Measurements from ENCODE around the gene ALG8. TPM values are rescaled to one million over a fixed set of nuclear protein-coding genes. Genes with fewer than 3 reads are reported as not detected.

Gene ALG8
- total RNA-seq, 1 donor from 2014 or later, result 27.0 TPM

DNA sequence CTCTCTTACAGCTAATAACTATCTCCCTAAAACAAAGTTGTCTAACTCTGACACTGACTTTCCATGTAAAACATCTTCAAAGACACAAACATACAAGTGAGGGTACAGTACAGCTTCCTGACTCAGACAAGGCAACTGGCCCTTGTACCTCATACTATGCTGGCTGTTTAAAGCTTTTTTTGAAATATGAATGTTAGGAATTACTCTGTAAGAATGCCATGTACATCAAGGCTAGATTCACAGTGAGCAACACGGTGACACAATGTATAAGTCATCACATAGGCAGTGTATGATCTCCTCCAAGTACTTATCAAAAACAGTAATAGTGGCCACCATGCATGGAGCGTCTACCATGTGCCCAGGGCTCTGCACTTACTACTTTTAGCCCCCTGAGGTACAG, 28.6 kb downstream of the ALG8 start:
- Histone ChIP-seq H3K36me3 (peaks cover 6 to 20% of the 10 kb centered on the region in 2 donors), H3K4me1 (no peaks in the 10 kb centered on the region), H3K4me3 (no peak overlapping the region), H3K27me3 (no peaks in the 10 kb centered on the region), H3K27ac (no peak overlapping the region), H3K9me3 (no peaks in the 10 kb centered on the region)
- intact Hi-C loops (cut with DNase I), result no loop called here
- DNase-seq (ENCODE audit: low spot score in 2 of 2), result no peak
- TF ChIP-seq, protein P1, sequence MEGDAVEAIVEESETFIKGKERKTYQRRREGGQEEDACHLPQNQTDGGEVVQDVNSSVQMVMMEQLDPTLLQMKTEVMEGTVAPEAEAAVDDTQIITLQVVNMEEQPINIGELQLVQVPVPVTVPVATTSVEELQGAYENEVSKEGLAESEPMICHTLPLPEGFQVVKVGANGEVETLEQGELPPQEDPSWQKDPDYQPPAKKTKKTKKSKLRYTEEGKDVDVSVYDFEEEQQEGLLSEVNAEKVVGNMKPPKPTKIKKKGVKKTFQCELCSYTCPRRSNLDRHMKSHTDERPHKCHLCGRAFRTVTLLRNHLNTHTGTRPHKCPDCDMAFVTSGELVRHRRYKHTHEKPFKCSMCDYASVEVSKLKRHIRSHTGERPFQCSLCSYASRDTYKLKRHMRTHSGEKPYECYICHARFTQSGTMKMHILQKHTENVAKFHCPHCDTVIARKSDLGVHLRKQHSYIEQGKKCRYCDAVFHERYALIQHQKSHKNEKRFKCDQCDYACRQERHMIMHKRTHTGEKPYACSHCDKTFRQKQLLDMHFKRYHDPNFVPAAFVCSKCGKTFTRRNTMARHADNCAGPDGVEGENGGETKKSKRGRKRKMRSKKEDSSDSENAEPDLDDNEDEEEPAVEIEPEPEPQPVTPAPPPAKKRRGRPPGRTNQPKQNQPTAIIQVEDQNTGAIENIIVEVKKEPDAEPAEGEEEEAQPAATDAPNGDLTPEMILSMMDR (IDR thresholded peaks at IDR 0.05), result no peak

DNA sequence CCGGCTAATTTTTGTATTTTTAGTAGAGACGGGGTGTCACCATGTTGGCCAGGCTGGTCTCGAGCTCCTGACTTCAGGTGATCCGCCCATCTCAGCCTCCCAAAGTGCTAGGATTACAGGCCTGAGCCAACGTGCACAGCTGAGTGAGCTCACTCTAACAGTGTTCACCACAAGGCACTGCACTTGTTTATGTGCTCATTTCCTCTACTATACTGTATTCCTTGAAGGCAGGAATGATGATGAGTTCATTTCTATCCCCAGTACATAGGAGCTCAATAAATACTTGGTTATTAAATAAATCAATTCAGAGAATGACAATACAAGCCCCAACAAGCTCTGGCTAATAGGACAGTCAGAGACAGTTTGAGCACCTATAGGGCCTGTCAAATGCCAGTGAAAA, 29.1 kb downstream of the ALG8 start:
- Histone ChIP-seq H3K4me3 (no peak overlapping the region), H3K4me1 (no peaks in the 10 kb centered on the region), H3K27ac (no peak overlapping the region), H3K9me3 (no peaks in the 10 kb centered on the region), H3K27me3 (no peaks in the 10 kb centered on the region), H3K36me3 (peaks cover 6 to 20% of the 10 kb centered on the region in 2 donors)
- TF ChIP-seq, protein P1 (IDR thresholded peaks at IDR 0.05), result no peak
- intact Hi-C loops (cut with DNase I), result no loop called here
- DNase-seq (ENCODE audit: low spot score in 2 of 2), result no peak

- no peaks in the 10 kb centered on the region for H3K27me3 ChIP-seq
- H3K4me3 ChIP-seq, result no peak overlapping the region
- DNase-seq (ENCODE audit: low spot score in 2 of 2), result no peak
- H3K27ac ChIP-seq, result no peak overlapping the region
- intact Hi-C loops (cut with DNase I), result no loop called here
- H3K4me1 ChIP-seq, result no peaks in the 10 kb centered on the region
- peaks cover 6 to 20% of the 10 kb centered on the region in 2 donors for H3K36me3 ChIP-seq
- TF ChIP-seq, protein P1 (IDR thresholded peaks at IDR 0.05), result no peak
- H3K9me3 ChIP-seq, result no peaks in the 10 kb centered on the region
These were observed 30.1 kb downstream of the ALG8 start for GRCh38 chr11:78109081-78110015.

GRCh38 chr11:78100676-78101472, 38.6 kb downstream of the ALG8 start:
- peak in 1 of 2 donors; percentile 2 for DNase-seq (ENCODE audit: low spot score in 2 of 2)
- Histone ChIP-seq H3K4me1 (no peaks in the 10 kb centered on the region), H3K4me3 (no peak overlapping the region), H3K36me3 (peaks cover 14 to 16% of the 10 kb centered on the region in 2 donors), H3K27ac (no peak overlapping the region), H3K27me3 (no peaks in the 10 kb centered on the region), H3K9me3 (no peaks in the 10 kb centered on the region)
- intact Hi-C loops (cut with DNase I), result no loop called here
- TF ChIP-seq, protein P1 (IDR thresholded peaks at IDR 0.05), result no peak

GRCh38 chr11:78100261-78100660, 39.2 kb downstream of the ALG8 start:
- no peak overlapping the region for H3K27ac ChIP-seq
- peaks cover 14 to 16% of the 10 kb centered on the region in 2 donors for H3K36me3 ChIP-seq
- no peaks in the 10 kb centered on the region for H3K27me3 ChIP-seq
- H3K9me3 ChIP-seq, result no peaks in the 10 kb centered on the region
- intact Hi-C loops (cut with DNase I), result no loop called here
- TF ChIP-seq, protein P1 (IDR thresholded peaks at IDR 0.05), result no peak
- H3K4me1 ChIP-seq, result no peaks in the 10 kb centered on the region
- H3K4me3 ChIP-seq, result no peak overlapping the region
- peak in 1 of 2 donors; percentile 2 for DNase-seq (ENCODE audit: low spot score in 2 of 2)

All from ascending aorta (tissue), 2 donors.